Astrocyte of the cerebellum (primary cell): Measurements from ENCODE around the gene AOPEP.

Source experiments
- DNase-seq: peaks from one replicate; pipeline ENCODE4 v3.0.0-alpha.2; 2011; ENCODE audit warnings: low read depth
- H3K4me3 ChIP-seq: 2 replicates; pipeline ENCODE4 v1.5.1; 2011; ENCODE audit warnings: mild to moderate bottlenecking, low read depth, low read length, moderate library complexity
- CTCF ChIP-seq: IDR thresholded peaks from 2 replicates; pipeline ENCODE4 v1.5.1; 2012; ENCODE audit warnings: low read length, low read depth, moderate library complexity, mild to moderate bottlenecking; ENCODE audit errors: missing control alignments
- in situ Hi-C: cut with HindIII; loops from 2 replicates; pipeline ENCODE4 v1.10.0; 2017; ENCODE audit warnings: low sequenced_read_pairs

AOPEP gene

DNA sequence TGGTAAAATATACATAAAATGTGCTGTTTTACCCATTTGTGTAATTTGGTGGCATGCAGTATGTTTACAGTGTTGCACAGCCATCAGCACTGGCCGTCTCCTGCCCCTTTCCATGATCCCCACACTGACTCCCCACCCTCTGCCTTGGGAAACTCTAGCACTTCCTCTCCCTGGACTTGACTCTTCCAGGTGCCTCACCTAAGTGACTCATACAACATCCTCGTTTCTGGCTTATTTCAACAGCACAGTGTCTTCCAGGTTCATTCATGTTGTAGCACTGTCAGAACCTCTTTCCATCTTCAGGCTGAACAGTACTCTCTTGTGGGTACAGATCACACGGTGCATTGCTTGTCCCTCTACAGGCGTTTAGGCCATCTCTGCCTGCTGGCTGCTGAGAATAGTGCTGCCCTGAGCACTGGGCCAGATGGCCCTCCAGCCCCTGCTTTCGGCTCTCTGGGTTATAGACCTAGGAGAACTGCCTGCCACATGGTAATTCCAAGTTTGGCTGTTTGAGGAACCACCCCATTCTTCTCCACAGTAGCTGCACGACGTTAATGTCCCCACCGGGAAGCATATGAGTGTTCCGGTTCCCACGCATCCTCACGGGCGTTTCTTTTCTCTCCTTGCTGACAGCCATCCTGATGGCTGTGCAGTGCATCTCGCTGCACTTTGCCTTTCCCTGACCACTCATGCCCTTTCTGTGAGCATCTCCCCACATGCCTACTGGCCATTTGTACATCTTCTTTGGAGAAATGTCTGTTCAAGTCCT is 379.2 kb downstream of the AOPEP start:
- in situ Hi-C loops = no loop called here
- DNase-seq = no peak
- no peak overlapping the region for H3K4me3 ChIP-seq
- no peak for TF ChIP-seq CTCF

DNA sequence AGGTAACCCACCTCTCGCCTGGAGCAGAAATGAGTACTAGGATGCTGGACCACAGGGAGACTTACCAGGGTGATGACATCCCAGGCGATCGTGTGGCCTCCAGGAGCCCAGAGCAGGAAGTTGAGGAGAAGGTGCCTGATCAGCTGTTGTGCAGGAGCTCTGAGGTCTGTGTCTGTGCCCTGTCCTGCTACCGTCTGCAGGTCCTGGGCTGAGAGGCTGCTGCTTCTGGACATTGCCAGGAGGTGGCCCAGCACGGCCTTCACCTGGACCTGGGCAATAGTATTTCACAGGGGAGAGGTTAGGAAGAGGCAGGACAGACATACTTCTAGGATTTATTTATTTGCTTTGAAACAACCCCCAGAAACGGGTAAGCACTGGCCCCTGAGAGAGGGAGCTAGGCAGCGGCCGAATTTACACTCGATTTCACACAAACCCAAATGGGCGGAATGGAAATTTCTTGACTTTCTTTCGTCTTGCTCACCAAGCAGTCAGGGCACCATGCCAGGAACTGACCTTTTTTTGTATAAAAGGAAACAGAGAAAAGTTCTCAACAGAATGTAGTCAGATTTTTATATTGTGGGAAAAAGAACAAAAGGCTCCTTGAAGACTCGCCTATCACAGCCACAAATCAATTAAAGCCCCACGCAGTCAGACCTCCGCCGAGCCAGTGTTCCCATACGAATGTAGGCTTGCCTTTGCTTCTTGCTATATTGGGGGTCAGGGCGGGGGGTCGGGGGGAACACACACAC is 380.7 kb downstream of the AOPEP start:
- in situ Hi-C loops = no loop called here
- no peak overlapping the region for H3K4me3 ChIP-seq
- TF ChIP-seq CTCF = no peak
- DNase-seq = peak; percentile 98

DNA sequence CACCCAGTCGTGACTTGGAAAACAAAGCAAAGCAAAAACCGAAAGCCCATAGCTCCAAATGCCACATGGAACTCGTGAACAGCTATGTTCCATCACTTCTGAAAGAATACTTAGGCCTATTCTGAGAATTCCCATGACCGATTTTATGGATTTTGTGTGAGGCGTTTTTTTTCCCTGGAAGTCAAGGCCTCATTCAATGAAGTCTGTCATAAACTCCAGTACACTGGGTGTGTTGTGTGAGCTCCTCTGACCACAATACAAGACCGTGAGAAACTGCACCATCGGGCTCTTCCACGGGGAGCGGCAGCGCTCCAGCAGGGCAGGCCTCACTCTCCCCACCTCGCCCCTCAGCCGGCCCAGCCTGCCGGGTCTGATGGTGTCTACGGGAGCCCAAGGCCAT is 381.5 kb downstream of the AOPEP start:
- in situ Hi-C loops = no loop called here
- DNase-seq = no peak
- no peak for TF ChIP-seq CTCF
- H3K4me3 ChIP-seq = no peak overlapping the region

DNA sequence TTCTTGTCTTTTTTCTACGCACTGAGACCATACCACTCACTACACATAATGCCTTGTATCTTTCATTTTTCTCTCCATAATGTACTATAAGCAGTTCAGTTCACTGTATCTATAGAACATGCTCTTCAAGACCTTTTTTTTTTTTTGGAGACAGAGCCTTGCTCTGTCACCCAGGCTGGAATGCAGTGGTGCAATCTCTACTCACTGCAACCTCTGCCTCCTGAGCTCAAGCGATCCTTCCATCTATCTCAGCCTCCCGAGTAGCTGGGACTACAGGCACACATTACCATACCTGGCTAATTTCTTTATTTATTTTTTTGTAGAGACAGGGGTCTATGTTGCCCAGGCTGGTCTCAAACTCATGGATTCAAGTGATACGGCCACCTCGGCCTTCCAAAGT is 382.3 kb downstream of the AOPEP start:
- no peak for TF ChIP-seq CTCF
- no peak for DNase-seq
- H3K4me3 ChIP-seq = no peak overlapping the region
- in situ Hi-C loops = no loop called here

- TF ChIP-seq CTCF = no peak
- no peak overlapping the region for H3K4me3 ChIP-seq
- in situ Hi-C loops = no loop called here
These were observed 383.0 kb downstream of the AOPEP start for GRCh38 chr9:95109456-95109855.

GRCh38 chr9:95110921-95111525 is 384.5 kb downstream of the AOPEP start:
- H3K4me3 ChIP-seq = no peak overlapping the region
- in situ Hi-C loops = no loop called here
- DNase-seq = no peak
- TF ChIP-seq CTCF = no peak

More at GRCh38 chr9:95109456-95109855, 383.0 kb downstream of the AOPEP start:
- no peak for DNase-seq
